GM12873 (cell line): Measurements from ENCODE around the gene UBALD2.

Source experiments
- CTCF ChIP-seq: IDR thresholded peaks from 2 replicates; pipeline ENCODE4 v1.5.1; 2012; ENCODE audit warnings: low read depth, mild to moderate bottlenecking, moderate library complexity, low read length, control low read depth; ENCODE audit not compliant: insufficient read depth; ENCODE audit errors: missing control alignments

The UBALD2 gene

GRCh38 chr17:76296186-76296585 is 31.0 kb downstream of the UBALD2 start:
- TF ChIP-seq CTCF = no peak

GRCh38 chr17:76296889-76297288 is 31.7 kb downstream of the UBALD2 start:
- no peak for TF ChIP-seq CTCF

- no peak for TF ChIP-seq CTCF
These were observed 32.3 kb downstream of the UBALD2 start for GRCh38 chr17:76297436-76297835.

- TF ChIP-seq CTCF = no peak
These were observed 39.3 kb downstream of the UBALD2 start for GRCh38 chr17:76304226-76305134.

GRCh38 chr17:76307299-76307965 is 42.3 kb downstream of the UBALD2 start:
- no peak for TF ChIP-seq CTCF

- TF ChIP-seq CTCF = no peak
These were observed 42.8 kb downstream of the UBALD2 start, which contains the start of gene QRICH2 for GRCh38 chr17:76307966-76308338. TSS of gene QRICH2 (minus strand) at chr17:76308276. CDS start at chr17:76307998, 278 bp downstream.

GRCh38 chr17:76309461-76309860 is 44.3 kb downstream of the UBALD2 start:
- no peak for TF ChIP-seq CTCF
